ENCODE data around the gene INAFM2.

The INAFM2 gene

DNA sequence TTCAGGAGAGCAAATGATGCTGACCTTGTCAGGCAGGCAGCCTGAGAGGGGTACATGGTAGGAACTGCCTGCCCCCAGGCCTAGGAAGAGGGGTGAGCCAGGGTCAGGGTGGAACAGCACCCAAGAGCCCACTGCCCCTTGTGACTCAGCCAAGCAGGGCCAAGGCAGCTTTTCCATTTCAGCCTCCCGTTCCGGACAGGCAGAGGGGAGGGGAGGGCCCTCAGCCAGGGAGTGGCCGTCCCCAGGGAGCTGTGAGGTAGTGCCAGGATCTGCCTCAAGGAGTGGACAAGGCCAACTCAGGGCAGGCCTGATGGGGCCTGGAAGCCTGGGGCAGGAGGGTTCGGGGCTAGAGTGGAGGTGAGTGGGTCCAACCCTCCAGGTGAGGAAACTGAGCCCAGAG is 35.5 kb upstream of the INAFM2 start:
- DNase-seq (ENCODE audit: low read depth) = no peak

DNA sequence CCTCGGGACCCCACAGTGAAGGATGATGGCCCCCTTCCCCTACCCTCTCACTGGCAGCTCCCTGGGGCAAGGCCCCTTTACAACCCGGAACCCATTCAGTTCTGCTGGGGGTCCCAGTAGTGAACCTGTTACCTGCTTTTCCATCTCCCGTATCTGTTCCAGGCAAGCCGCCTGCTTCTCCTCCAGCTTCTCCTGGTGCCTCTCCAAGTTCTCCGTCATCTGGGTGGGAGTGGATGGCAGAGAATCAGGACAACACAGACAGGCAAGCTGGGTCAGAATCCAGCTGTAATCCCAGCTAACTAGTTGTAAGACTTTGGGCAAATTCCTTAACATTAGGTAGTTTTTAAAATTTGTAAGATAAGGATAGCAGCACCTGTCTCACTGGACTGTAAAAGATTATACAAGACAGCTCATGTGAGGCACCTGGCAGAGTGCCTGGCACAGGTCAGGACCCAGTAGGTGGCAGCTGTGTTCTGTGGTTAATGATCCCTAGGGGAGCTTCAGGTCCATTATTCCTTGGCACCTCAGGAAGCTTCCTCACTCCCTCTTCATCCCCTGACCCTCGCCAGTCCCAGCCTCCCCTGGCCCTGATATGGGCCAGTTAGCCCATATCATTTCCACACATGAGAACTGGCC is 34.2 kb upstream of the INAFM2 start:
- no peak for DNase-seq (ENCODE audit: low read depth)

GRCh38 chr15:40290545-40290917 is 33.0 kb upstream of the INAFM2 start:
- DNase-seq (ENCODE audit: low read depth) = no peak

DNA sequence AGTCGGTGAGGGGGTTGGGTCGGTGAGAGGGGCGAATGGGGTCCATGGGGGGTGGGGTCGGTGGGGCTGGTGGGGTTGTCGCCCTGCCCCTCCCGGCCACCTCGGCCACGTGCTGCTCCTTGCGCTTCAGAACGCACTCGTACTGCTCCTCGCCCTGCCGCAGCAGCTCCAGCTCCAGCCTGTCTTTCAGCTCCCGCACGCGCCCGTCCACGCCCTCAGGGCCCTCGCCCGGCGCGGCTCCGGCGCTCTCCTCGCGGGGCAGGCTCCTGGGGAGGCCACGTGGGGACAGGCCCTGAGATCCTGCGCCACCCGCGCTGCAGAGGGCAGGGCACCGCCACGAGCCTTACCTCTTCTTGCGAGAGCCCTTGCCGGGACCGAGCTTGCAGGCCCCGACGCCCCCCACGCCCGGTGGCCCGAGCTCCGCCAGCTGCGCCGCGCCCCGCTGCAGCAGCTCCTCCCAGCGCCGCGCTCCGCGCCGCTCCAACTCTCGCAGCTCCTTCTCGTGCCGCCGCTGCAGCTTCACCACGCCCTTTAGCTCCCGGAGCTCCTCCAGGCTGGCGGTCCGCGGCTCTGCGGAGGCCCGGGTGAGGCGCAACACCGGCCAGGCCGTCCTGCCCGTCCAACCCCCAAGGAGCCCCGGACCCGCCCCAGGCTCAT is 32.4 kb upstream of the INAFM2 start:
- DNase-seq (ENCODE audit: low read depth) = no peak

DNA sequence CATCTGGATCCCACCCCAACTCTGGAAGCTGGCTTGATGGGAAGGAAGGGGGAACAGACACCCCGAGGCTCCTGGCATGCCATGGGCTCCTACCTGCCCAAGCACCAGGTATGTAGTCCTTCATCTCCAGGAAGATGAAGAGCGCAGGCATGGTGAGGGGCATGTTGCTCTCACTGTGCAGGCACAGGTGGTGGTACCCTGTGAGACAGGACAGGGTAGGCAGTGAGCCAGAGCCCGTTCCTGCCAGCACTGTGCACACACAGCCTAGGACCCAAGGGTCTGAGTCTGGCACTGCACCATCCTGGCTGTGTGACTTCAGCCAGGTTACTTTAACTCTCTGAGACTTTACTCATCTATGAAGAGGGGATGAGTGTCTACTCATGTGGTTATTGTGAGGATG is 31.2 kb upstream of the INAFM2 start:
- DNase-seq (ENCODE audit: low read depth) = no peak

DNA sequence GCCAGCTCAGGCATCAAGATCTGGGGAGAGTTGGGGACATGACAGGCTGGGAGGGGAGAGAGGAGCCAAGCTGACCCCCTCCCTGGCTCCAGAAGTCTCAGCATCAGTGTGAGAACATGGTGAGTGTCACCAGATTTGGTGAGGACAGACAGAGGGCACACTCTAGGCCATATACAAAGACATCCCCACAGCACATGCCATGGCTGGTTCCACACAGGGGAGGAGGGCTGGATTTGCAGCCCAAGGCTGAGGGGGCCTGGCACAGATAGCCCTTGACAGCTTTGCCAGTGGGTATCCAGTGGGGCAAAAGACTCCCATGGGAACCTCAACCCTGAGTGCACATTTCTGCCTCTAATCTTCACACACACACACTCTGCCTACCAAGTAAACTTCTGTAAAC is 30.5 kb upstream of the INAFM2 start:
- no peak for DNase-seq (ENCODE audit: low read depth)

DNA sequence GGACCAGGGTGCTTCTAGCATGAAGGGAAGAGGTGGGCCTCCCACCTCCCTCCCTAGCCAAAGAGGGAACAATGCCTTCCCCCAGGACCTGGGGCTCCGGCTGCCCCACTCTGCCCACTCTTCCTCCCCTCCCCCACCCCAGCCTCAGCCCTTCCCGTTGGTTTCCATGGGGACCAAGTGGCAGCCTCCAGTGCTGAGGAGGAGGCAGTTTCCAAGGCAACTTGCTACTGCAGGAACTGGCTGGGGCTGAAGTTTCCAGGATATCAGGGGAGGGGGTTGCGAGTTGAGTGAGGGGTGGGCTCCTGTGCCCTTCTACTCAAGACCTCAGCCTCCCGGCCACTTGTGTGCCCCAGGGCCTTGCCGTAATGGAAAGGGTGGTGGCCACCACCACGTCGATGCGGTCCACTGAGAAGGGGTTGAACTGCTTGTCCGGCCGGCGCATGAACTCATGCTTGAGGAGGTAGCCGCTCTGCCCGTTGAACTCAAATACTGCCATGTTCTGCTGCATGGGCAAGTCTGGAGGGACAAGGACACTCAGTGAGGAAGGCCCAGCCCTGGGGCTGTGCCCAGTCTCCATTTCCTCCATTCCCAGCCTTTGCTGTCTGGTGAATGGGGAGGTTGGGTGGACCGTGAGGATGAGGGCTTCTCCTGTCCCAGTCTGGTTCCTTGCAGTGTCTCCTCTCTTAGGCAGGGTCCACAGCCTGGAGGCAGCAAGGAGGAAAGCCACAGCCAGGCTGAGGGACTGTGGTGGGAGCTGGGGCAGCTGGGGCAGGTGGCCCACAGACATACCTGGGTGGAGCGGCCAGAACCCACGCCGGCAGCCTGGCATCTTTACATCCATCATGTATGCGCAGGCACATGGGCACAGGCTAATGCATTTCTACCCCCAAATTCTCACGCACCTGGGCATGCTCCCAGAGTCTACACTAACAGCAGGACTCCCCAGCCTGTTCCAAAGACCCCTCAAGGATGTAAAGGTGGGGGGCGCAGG is 29.3 kb upstream of the INAFM2 start:
- no peak for DNase-seq (ENCODE audit: low read depth)

DNA sequence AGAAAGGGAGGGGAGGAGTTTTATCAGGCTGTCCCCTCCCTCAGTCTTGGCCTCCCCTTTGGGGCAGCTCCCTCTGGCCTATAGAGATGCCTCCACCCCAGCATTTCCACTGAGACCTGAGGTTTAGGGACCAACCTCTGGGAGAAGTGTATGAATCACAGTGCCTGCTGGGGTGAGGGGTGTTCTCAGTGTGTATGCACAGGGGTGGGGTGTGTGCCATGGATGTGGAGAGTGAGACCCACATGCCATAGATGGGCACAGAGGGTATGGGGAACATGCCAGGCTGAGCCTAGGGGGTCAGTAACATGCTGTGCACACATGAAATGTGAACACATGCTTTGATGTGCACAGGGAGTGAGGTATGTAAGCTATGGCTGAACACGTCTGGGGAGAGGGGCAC is 28.2 kb upstream of the INAFM2 start:
- no peak for DNase-seq (ENCODE audit: low read depth)

GRCh38 chr15:40295877-40296560 is 27.5 kb upstream of the INAFM2 start:
- DNase-seq (ENCODE audit: low read depth) = no peak

DNA sequence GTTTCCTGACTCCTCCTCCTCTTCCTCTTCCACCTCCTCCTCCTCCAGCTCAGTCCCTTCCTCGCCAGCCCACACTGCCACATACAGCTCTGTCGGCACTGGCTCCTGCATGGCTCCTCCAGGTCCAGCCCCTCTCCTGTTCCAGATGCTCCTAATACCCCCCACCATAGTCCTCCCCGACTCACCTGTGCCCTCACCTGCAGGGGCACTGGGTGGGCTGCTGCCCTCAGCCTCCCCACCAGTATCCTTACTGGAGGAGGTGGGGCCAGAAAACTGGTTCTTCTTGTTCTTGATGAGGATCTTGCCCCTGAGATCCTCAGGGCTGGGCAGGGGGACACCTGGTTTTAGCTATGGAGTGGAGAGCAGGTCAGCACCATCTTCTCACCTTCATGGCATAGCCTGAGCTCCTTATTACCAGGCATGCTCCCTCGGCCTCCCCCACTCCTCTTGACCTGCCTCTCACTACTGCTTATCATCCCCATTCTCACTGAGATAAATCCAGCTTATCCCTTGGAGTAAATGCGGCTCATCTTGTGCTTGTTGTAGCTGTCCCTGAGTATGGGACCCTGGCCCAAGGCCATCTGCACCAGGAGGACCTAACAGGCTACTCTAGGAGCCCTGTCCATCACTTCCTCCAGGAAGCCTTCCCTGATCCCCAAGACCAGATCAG is 26.8 kb upstream of the INAFM2 start:
- no peak for DNase-seq (ENCODE audit: low read depth)

DNA sequence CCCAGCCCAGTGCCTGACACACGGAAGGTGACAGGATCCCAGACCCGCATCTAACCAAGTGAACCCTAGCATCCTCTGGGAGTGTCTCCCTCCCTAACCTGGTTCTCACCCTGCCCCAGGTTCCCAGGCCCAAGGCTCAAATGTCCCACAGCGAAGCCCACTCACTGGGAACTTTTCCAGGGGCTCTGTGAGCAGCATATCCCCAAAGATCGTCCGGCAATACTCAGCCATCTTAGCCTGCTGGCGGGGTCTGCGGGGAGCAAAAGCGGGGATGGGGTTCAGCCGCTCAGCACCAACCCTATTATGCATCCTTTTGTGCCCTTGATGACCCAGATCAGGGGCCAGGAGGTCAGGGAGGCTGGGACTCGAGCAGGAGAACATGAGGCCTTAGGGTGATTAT is 26.1 kb upstream of the INAFM2 start:
- DNase-seq (ENCODE audit: low read depth) = no peak

DNA sequence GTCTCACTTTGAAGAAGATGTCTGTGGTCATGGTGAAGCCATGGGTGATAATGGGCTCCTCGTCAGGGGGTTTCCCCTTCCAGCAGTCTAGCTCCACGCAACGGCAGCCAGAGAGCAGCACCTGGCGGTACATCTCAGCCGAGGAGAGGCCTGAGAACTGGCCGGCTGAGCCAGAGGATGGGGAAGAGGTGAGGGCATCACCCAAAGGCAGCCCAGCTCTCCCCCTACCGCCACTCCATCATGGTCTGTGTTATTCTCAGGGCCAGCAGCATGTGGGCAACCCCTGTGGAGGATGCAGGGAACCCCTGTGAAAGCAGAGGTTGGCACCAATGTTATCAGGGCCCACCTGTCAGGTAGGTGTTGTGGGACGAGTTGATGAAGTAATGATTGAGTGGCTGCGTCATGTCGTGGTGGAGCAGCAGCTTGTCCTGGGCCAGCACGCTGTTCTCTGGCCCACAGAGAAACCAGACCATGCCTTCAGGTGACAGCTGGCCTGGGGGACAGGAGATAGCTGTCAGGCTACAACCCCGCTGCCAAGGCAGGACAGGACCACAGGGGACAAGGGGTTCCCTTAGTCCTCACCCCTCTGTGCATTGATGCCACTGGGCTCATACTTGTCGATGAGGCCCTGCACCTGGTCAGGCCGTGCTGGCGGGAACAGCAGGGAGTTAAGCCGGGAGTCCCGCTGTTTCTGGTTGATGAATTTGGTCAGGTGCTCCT is 25.1 kb upstream of the INAFM2 start:
- DNase-seq (ENCODE audit: low read depth) = no peak

GRCh38 chr15:40300367-40300766 is 23.1 kb upstream of the INAFM2 start:
- no peak for DNase-seq (ENCODE audit: low read depth)

DNA sequence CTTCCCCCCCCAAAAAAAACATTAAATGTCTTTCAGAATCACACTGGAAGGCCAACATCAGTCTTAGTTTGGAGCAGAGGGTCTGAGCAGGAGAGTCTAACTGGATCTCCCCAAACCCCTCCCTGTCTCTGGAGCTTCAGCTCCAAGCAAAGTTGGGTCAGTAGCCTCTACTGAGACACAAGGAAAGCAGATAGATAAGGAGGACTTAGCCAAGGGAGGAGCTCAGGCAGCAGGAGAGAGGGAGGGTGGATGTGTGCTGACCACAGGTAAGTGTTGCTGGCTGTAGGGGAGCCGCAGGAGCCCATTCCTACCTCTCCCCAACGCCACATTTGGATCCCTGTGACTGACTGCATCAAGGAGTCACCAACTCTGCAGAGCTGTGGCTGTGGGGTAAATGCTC is 22.7 kb upstream of the INAFM2 start:
- no peak for DNase-seq (ENCODE audit: low read depth)

DNA sequence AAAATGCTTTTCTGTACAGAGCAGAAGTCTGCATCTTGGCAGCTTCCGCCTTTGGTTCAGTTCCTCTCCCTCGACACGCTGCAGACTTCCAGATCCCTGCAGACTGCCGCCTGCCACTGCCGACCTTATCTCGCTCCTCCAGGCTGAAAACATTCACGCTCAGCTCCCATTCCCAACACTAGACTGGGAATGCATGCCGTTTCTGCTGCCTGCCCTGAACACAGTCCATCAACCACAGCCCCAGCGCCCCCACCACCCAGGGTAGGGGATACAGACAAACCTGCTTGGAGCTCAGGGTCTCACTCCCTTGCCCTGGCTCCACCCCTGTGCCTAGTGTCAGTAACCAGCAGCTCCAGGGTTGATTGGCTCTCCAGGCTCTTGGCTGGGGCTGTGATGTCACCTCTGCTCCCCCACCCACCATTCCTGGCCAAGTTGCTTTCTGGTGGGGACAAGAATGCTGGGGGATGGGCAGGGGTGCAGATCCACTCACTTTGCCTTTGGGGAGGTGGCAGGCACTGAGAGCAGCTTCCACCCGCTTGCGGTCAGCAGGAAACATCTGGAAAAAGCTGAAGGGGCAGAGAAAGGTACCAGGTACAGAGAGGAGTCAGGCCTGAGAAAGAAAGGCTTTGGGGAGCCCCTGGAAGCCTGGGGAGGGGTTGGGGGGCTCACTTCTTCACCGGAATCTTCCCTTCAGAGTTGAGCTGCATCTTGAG is 21.9 kb upstream of the INAFM2 start:
- no peak for DNase-seq (ENCODE audit: low read depth)

DNA sequence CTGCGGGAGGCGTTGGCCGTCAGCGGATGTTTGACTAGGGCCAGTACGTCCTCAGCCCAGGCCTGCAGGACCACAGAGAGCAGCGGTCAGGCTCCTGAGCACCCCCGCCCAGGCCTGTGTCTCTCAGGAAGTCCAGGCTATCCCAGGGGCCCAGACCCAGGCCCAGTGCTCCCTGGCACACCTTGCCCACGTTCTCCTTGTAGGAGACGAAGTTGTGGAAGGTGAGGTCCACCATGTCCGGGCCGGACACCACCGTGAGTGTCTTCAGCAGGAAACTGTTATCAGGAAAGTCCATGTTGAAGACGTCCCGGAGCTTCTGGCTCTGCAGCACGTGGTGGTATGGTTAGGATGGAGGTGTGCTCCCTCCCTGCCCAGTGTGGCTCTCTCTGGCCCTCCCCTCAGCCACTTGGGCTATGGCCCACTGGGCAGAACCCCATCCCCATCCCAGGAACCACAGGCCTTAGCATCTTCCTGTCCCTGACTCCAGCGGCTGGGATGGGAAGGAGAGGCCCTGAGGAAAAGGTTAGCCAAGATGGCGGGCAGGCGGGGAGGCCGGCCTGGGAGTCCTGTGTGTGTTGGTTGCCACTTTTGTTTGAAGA is 21.1 kb upstream of the INAFM2 start:
- no peak for DNase-seq (ENCODE audit: low read depth)

DNA sequence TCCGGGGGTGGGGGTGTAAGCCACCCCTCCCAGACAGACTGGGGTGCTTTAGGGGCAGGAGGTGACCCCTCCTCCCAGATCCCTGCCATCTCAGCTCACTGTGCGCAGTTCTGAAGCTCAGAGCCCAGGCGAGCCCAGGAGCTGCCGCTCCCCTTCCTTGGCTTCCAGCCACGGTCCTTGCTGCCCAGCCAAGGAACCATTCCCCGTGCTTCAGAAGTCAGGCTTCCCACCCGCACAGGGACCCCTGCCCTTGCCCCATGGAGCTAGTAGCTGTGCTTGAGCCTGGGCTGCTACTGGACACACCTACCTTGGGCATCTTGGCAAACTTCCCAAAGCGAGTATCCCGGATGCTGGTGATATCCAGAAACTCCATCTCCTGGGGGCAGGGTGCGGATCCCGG is 20.5 kb upstream of the INAFM2 start:
- no peak for DNase-seq (ENCODE audit: low read depth)

- no peak for DNase-seq (ENCODE audit: low read depth)
Measured at GRCh38 chr15:40303576-40303975, 19.9 kb upstream of the INAFM2 start.

DNA sequence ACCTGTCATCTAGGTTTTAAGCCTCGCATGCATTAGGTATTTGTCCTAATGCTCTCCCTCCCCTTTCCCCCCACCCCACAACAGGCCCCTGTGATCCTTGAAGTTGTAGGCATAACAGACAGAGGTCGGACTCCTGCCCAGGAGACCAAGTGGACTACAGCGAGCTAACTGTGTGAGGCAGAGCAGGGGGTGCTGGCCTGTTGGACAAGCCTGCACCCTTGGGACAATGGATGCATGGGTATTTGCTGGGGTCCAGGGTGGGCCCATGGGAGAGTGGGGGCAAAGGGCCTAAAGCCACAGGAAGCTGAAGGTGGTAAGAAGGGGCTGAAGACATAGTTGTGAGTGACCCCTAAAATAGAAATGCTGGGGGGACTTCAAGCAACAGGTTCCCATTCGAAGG is 18.2 kb upstream of the INAFM2 start:
- no peak for DNase-seq (ENCODE audit: low read depth)

- DNase-seq (ENCODE audit: low read depth) = no peak
Measured at GRCh38 chr15:40306371-40306770, 17.1 kb upstream of the INAFM2 start.

All from HS-27A (cell line).